ENCODE results near the gene RTN4. TPM values are rescaled to one million over a fixed set of nuclear protein-coding genes. Genes with fewer than 3 reads are reported as not detected.

The RTN4 gene
- total RNA-seq, 1 experiment from 2014 or later = 200 TPM

DNA sequence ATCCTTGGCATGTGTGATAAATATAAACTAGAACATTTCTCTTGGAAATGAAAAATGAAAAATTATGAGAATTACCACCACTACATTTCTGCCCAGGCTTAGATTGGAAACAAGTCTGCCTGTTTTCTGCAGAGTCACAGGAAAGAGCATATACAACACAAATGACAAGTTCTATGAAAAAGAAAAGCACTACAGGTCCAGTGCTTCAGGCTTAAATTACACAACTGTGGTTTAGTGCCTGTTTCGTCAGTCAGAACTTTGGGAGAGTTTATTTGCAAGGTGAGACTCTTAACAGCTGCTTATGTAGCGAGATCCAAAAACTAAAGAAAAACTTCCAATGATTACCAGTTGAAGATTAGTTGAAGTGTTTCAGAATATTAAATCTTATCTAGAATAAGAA, 68.9 kb downstream of the RTN4 start:
- TF ChIP-seq, protein P1, sequence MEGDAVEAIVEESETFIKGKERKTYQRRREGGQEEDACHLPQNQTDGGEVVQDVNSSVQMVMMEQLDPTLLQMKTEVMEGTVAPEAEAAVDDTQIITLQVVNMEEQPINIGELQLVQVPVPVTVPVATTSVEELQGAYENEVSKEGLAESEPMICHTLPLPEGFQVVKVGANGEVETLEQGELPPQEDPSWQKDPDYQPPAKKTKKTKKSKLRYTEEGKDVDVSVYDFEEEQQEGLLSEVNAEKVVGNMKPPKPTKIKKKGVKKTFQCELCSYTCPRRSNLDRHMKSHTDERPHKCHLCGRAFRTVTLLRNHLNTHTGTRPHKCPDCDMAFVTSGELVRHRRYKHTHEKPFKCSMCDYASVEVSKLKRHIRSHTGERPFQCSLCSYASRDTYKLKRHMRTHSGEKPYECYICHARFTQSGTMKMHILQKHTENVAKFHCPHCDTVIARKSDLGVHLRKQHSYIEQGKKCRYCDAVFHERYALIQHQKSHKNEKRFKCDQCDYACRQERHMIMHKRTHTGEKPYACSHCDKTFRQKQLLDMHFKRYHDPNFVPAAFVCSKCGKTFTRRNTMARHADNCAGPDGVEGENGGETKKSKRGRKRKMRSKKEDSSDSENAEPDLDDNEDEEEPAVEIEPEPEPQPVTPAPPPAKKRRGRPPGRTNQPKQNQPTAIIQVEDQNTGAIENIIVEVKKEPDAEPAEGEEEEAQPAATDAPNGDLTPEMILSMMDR (conservative IDR thresholded peaks at IDR 0.05) = no peak
- no CpG with 5 or more reads among the region's 2 CpGs for WGBS (ENCODE audit: extremely low coverage, insufficient read length, low lambda C conversion rate)
- Histone ChIP-seq H3K9me3 (ENCODE audit: control insufficient read depth, low read depth, low read length) (no peaks in the 10 kb centered on the region), H2AK5ac (ENCODE audit: insufficient read length, low read length) (no peak overlapping the region), H2AFZ (ENCODE audit: low read length) (no peak overlapping the region), H4K5ac (ENCODE audit: insufficient read length, low read depth, low read length) (no peak overlapping the region), H3K79me2 (ENCODE audit: insufficient read depth, low read length) (peaks cover 5% of the 10 kb centered on the region; the same call in 1 of the 2 replicates), H4K8ac (replicated peaks; ENCODE audit: insufficient read length, low read depth, low read length) (no peak overlapping the region), H3K18ac (ENCODE audit: insufficient read length, low read depth, low read length) (no peak overlapping the region), H2BK5ac (ENCODE audit: insufficient read length, low read length) (no peak overlapping the region), H2BK120ac (ENCODE audit: low read depth, low read length, poor library complexity, severe bottlenecking) (no peak overlapping the region), H3K23ac (ENCODE audit: insufficient read length, low read depth, low read length) (no peak overlapping the region), H3K9ac (ENCODE audit: extremely low read depth, insufficient read length, low read length) (no peak overlapping the region), H3K27me3 (ENCODE audit: insufficient read depth, low read length) (no peaks in the 10 kb centered on the region), H3K4me1 (ENCODE audit: insufficient read depth, low read length) (no peaks in the 10 kb centered on the region; the same call in 1 of the 2 replicates), H3K56ac (ENCODE audit: insufficient read length, low read depth, low read length) (no peak overlapping the region), H3K79me1 (ENCODE audit: insufficient read depth, low read depth, low read length, poor library complexity, severe bottlenecking) (peaks cover 5% of the 10 kb centered on the region), H3T11ph (ENCODE audit: low read length) (no peak overlapping the region), H2BK15ac (ENCODE audit: low read depth, low read length) (no peak overlapping the region), H4K20me1 (ENCODE audit: control insufficient read depth, insufficient read depth, insufficient read length) (no peaks in the 10 kb centered on the region), H3K4me2 (ENCODE audit: insufficient read depth, insufficient read length, low read length) (no peak overlapping the region), H3K23me2 (ENCODE audit: insufficient read length, low read depth, low read length, poor library complexity, severe bottlenecking) (no peaks in the 10 kb centered on the region), H3K4ac (ENCODE audit: low read depth, low read length) (no peak overlapping the region), H2BK20ac (ENCODE audit: low read depth, low read length, poor library complexity, severe bottlenecking) (no peak overlapping the region), H4K91ac (ENCODE audit: insufficient read length, low read depth, low read length) (no peak overlapping the region), H3K14ac (ENCODE audit: insufficient read depth, low read length) (no peak overlapping the region), H2BK12ac (ENCODE audit: insufficient read length, low read depth, low read length) (no peak overlapping the region), H3K27ac (ENCODE audit: insufficient read length, low read depth, low read length) (no peak overlapping the region)
- Mint-ChIP-seq H3K36me3 (ENCODE audit: insufficient read depth in 1 of 3, low read depth in 3 of 3) (peaks cover 22 to 40% (median 32%) of the 10 kb centered on the region in 3 experiments; a peak in 6 of 7 replicates), H3K27me3 (ENCODE audit: low read depth) (no peaks in the 10 kb centered on the region), H3K4me1 (peaks cover 7 to 16% of the 10 kb centered on the region in 2 experiments), H3K4me3 (no peak overlapping the region), H3K9me3 (no peaks in the 10 kb centered on the region), H3K27ac (peak overlapping the region in 1 of 3 experiments; percentile 49; a peak in 2 of 7 replicates)
- DNase-seq = no peak

All from H9 (cell line).